Neutrophil (primary cell): ENCODE results near the gene RTP5.

Experiments
- H3K27ac ChIP-seq: fragments of 200-600 bp; sonication (generic); 2 replicates; pipeline ENCODE4 v1.5.1; 2016; ENCODE audit warnings: mild to moderate bottlenecking, moderate library complexity
- H3K27me3 ChIP-seq: fragments of 200-600 bp; sonication (generic); 2 replicates; pipeline ENCODE4 v1.6.0; 2016; ENCODE audit warnings: mild to moderate bottlenecking
- H3K36me3 ChIP-seq: fragments of 200-600 bp; sonication (generic); 2 replicates; pipeline ENCODE4 v1.5.1; 2017
- H3K4me1 ChIP-seq, 2 experiments: fragments of 200-600 bp in 1 of 2; sonication (generic) in 1 of 2; 1 replicate in 1 of 2; 2 replicates in 1 of 2; pipeline versions ENCODE4 v1.5.1 to v1.6.1; 2013 to 2016; ENCODE audit warnings: low read depth in 1 of 2, low read length in 1 of 2, mild to moderate bottlenecking in 1 of 2, moderate library complexity in 1 of 2; ENCODE audit not compliant: control insufficient read depth in 1 of 2, insufficient read depth in 1 of 2
- H3K4me3 ChIP-seq, 2 experiments: fragments of 200-600 bp in 1 of 2; sonication (generic) in 1 of 2; 1 replicate in 1 of 2; 2 replicates in 1 of 2; pipeline ENCODE4 v1.5.1; 2013 to 2016; ENCODE audit warnings: low read depth in 1 of 2, low read length in 1 of 2, mild to moderate bottlenecking in 1 of 2, moderate library complexity in 1 of 2
- H3K9me3 ChIP-seq: fragments of 200-600 bp; sonication (generic); 2 replicates; pipeline ENCODE4 v1.5.1; 2016
- CTCF ChIP-seq: fragments of 200-600 bp; sonication (generic); IDR thresholded peaks from 2 replicates; pipeline ENCODE4 v1.5.1; 2016; ENCODE audit warnings: antibody characterized with exemption

RTP5 gene

GRCh38 chr2:241864850-241865213, 4.7 kb upstream of the RTP5 start:
- H3K27me3 ChIP-seq = peaks cover 79% of the 10 kb centered on the region
- H3K36me3 ChIP-seq = no peaks in the 10 kb centered on the region
- TF ChIP-seq CTCF = no peak
- H3K27ac ChIP-seq = no peak overlapping the region
- H3K4me3 ChIP-seq = no peak overlapping the region
- no peaks in the 10 kb centered on the region for H3K4me1 ChIP-seq
- H3K9me3 ChIP-seq = no peaks in the 10 kb centered on the region

GRCh38 chr2:241865416-241865956, 4.0 kb upstream of the RTP5 start:
- no peaks in the 10 kb centered on the region for H3K36me3 ChIP-seq
- H3K4me1 ChIP-seq = no peaks in the 10 kb centered on the region
- TF ChIP-seq CTCF = no peak
- no peak overlapping the region for H3K4me3 ChIP-seq
- H3K9me3 ChIP-seq = no peaks in the 10 kb centered on the region
- H3K27me3 ChIP-seq = peaks cover 84% of the 10 kb centered on the region
- H3K27ac ChIP-seq = no peak overlapping the region

- TF ChIP-seq CTCF = no peak
- peaks cover 90% of the 10 kb centered on the region for H3K27me3 ChIP-seq
These were observed 3.4 kb upstream of the RTP5 start for GRCh38 chr2:241865957-241866789.

GRCh38 chr2:241866790-241867645, 2.5 kb upstream of the RTP5 start:
- H3K4me3 ChIP-seq = no peak overlapping the region
- peaks cover 84% of the 10 kb centered on the region for H3K27me3 ChIP-seq
- TF ChIP-seq CTCF = no peak
- no peaks in the 10 kb centered on the region for H3K36me3 ChIP-seq
- H3K4me1 ChIP-seq = no peaks in the 10 kb centered on the region
- H3K9me3 ChIP-seq = no peaks in the 10 kb centered on the region
- H3K27ac ChIP-seq = no peak overlapping the region

More at GRCh38 chr2:241865957-241866789, 3.4 kb upstream of the RTP5 start:
- H3K4me3 ChIP-seq = no peak overlapping the region
- no peak overlapping the region for H3K27ac ChIP-seq
- no peaks in the 10 kb centered on the region for H3K4me1 ChIP-seq
- no peaks in the 10 kb centered on the region for H3K36me3 ChIP-seq
- H3K9me3 ChIP-seq = no peaks in the 10 kb centered on the region

GRCh38 chr2:241867776-241868420, 1.6 kb upstream of the RTP5 start:
- Histone ChIP-seq H3K36me3 (no peaks in the 10 kb centered on the region), H3K4me3 (no peak overlapping the region), H3K9me3 (no peaks in the 10 kb centered on the region), H3K27ac (no peak overlapping the region), H3K4me1 (no peaks in the 10 kb centered on the region), H3K27me3 (peaks cover 76% of the 10 kb centered on the region)
- TF ChIP-seq CTCF = no peak
